GM19025 (cell line): Measurements from ENCODE around the gene NOL4L.

Experiments used
- ATAC-seq: cut with Tn5 transposase; IDR thresholded peaks from one replicate; pipeline ENCODE4 v1.9.1; 2021; ENCODE audit warnings: mild to moderate bottlenecking, low read depth, moderate library complexity; ENCODE audit not compliant: unreplicated experiment

The NOL4L gene

GRCh38 chr20:32464401-32465091 is 120.6 kb downstream of the NOL4L start:
- ATAC-seq = no peak

- ATAC-seq = no peak
Measured at GRCh38 chr20:32463642-32464400, 121.3 kb downstream of the NOL4L start.

DNA sequence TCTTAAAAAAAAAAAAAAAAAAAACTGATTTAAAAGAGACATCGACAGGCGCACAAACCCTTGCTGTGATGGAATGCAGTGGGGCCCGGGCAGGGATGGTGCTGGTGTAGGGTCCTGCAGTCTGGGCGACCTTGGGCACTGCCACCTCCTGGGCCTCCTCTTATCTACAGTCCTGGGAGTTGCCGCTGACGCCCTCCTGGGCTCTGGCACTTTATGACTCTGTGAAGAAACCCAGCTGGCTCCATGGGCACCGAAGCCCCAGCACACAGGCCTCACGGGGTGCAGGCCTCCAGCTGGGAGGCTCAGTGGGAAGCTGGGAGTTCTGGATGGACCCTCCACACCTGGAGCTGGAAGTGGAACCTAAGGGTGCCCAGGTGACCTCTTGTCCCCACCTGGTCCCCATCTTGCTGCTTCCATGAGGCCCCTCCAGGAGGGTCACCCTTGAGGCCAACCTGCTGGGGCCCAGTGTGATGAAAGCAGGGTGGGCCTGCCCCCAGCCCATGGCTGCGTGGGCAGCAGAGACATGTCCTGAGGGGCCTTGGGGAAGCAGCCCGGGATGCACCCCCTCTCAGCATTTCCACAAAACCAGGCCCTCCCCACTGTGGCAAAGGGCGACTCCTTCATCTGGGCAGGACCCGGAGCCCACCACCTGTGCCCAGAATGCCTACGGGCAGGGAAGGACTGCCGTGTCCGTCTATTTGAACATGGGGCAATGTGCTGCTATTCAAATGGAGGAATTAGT is 122.1 kb downstream of the NOL4L start:
- no peak for ATAC-seq

- no peak for ATAC-seq
Measured at GRCh38 chr20:32461836-32462600, 123.1 kb downstream of the NOL4L start.

DNA sequence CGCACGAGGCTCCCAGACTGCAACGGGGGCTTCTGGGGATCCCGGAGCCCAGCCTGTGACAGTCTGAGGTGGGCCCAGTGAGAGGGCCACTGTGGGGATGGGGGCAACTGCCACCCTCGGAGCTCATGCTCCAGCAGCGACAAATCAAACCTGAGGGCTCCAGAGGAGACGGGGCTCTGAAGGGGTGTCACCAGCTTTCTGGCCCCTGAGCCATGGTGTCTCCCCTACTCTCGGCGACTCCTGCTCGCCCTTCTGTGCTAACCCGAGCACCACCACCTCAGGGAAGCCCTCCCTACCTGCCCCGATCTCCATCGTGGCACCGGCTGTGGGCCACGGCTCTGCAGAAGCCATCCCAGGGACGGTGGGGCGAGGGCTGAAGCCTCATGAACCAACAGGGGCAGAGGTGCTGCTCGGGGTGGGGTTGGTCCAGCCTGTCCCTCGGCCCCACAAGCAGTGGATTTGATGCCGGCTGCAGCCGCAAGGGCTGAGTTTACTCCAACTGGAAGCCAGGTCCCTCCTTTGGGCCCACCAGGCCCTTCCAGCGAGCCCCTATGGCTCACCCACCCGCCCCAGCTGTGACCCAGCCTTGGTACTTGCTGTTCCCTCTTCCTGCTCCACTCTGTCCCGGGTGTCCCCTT is 124.3 kb downstream of the NOL4L start:
- no peak for ATAC-seq

- ATAC-seq = no peak
Measured at GRCh38 chr20:32460231-32460630, 124.9 kb downstream of the NOL4L start.

- ATAC-seq = no peak
Measured at GRCh38 chr20:32458837-32459220, 126.3 kb downstream of the NOL4L start.

GRCh38 chr20:32458061-32458836 is 126.9 kb downstream of the NOL4L start:
- no peak for ATAC-seq

DNA sequence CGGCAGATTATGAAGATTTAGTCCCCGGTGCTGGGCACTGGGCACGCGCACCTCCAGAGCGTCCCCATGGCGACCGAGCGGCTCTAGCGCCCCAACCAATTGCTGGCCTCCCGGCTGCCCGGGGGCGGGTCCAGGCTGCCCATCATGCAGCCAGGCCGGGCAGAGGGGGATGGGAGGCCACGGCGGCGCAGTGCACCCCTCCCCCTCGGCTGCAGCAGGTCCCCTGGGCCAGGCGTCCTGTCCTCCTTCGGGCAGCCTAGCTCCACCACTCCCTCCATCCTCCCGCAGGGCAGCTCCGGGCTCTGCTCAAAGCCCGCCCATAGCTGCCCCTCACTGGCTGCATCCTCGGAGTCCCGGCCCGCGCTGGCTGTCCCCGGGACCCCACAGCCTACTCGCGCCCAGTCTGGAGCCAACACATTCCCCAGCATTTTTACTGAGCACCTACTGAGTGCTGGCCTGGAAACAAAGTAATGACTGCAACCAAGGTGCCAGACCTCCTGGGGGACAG is 127.6 kb downstream of the NOL4L start:
- peak; percentile 53 for ATAC-seq

DNA sequence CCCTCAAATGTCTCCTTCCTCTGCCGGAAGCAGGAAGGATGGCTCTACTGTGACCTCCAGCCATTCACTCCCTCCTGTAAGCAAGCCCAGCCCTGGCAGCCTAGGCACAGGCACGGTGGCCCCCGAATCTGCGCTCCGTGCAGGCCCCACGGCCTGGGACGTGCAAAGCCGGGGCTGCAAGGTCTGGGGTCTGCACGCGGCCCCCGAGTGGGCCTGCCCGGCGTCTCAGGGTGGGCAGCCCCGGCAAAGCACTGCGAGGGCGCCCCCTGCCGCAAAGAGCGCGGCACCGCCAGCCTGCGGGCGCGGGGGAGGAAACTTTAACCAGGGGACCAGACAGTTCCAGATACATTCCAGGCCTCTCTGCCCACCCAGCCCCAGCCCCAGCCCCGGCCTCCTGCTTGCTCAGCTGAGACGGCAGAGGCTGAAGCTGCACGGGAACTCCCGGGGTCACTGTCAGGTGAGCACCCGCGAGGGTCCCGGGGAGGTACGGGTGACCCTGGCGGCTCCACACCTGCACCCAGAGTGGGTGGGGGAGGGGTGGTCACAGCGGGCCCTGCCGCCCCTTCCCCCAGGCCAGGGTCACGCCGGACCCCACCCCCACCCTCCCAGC is 128.2 kb downstream of the NOL4L start:
- ATAC-seq = peak; percentile 43

GRCh38 chr20:32455901-32456701 is 129.0 kb downstream of the NOL4L start:
- no peak for ATAC-seq

GRCh38 chr20:32455171-32455900 is 129.8 kb downstream of the NOL4L start:
- ATAC-seq = no peak

- no peak for ATAC-seq
Measured at GRCh38 chr20:32454164-32455145, 130.7 kb downstream of the NOL4L start.

DNA sequence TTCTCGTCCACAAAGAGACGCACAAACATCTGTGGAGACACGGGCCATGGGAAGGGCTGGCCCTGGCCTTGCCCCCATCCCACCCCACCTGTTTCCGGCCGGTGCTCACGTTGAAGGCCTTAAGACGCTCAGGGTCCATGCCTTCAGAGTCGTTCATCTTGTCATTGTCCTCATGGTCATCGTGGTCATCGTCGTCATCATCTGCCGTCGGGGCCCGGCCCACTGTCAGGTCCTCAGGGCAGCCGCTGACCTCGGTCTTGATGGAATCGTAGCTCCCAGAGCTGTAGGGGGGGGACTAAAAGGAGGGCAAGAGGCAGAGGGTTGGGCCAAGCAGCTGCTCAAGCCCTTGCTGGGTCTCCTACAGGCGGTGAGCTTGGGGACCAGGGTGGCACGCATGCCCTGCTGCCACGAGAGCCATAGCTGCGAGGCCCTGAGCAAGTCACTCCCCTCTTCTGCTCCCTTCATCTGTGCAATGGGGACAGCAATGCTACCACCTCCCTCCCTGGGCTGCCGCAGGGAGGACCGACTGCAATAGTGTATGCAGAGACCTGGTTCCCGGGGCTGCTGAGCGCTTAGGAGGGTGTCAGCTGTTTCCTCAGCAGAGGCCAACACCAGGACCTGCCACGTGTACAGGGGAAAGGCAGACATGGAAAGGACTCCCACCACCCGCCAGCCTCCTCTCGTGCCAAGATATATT is 131.5 kb downstream of the NOL4L start:
- ATAC-seq = no peak

DNA sequence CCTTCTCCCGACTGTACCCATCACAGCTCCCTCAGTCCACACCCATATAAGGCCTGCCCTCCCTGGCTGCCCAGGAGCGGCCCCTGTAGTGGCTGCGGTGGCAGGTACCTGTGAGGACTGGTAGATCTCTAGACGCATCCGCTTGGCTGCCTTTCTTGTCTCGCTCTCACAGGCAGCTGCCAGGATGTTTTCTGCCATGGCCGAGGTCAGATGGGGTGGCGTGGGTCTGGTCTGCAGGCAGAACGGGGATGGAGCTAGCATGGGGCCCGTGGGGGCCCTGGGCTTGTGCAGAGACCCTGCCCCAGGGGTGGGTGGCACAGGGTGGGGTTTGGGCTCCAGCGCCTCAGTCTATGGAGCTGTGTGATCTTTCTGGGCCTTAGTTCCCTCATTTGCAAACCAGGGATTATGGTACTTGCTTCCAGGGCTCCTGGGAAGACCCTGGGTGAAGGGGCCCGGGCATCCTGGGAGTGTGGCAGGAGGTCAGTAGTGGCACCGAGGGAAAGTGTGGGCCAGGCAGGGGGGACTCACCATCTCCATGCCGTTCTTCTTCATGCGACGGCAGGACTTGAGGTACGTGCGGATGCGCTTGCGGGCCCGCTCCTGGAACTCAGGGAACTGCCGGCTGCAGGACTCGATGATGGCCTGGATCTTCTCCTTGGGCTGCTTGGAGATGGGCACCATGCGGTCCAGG is 132.2 kb downstream of the NOL4L start:
- no peak for ATAC-seq
